Neural crest cell (in vitro differentiated cells): ENCODE data around the gene ZNF524. TPM values are rescaled to one million over a fixed set of nuclear protein-coding genes. Genes with fewer than 3 reads are reported as not detected.
A peak's percentile ranks its signal among the peaks of the same experiment; 100 is the strongest.

Source experiments
- DNase-seq: peaks from one replicate; pipeline ENCODE4 v3.0.0; 2021; ENCODE audit warnings: low read depth, mixed read lengths, low spot score
- H3K27ac Mint-ChIP-seq: one replicate; pipeline ENCODE4 v1.8.0; 2021; ENCODE audit warnings: mild to moderate bottlenecking, mixed read lengths; ENCODE audit not compliant: unreplicated experiment
- H3K27me3 Mint-ChIP-seq: 2 replicates; pipeline ENCODE4 v1.8.0; 2021; ENCODE audit warnings: low read depth, mild to moderate bottlenecking, mixed read lengths
- H3K36me3 Mint-ChIP-seq: 2 replicates; pipeline ENCODE4 v1.8.0; 2021; ENCODE audit warnings: low read depth, mild to moderate bottlenecking, mixed read lengths
- H3K4me1 Mint-ChIP-seq: 2 replicates; pipeline ENCODE4 v1.8.0; 2021; ENCODE audit warnings: mixed read lengths
- H3K4me3 Mint-ChIP-seq: one replicate; pipeline ENCODE4 v1.8.0; 2021; ENCODE audit warnings: mild to moderate bottlenecking, mixed read lengths
- H3K9me3 Mint-ChIP-seq: 2 replicates; pipeline ENCODE4 v1.8.0; 2021; ENCODE audit warnings: mixed read lengths
- CTCF ChIP-seq: fragments of 200-600 bp; sonication (generic); conservative IDR thresholded peaks from 2 replicates; pipeline ENCODE4 v1.5.0; 2021; ENCODE audit warnings: antibody characterized with exemption, mild to moderate bottlenecking
- long read RNA-seq: library from polyadenylated mRNA; unstranded; transcript quantifications from one replicate; pipeline ENCODE4 v2.0.0, GENCODE V29; 2020
- total RNA-seq: library from RNA; stranded (reverse); gene quantifications from 2 replicates; pipeline ENCODE4 v1.2.1, GENCODE V29; 2021

The ZNF524 gene, protein sequence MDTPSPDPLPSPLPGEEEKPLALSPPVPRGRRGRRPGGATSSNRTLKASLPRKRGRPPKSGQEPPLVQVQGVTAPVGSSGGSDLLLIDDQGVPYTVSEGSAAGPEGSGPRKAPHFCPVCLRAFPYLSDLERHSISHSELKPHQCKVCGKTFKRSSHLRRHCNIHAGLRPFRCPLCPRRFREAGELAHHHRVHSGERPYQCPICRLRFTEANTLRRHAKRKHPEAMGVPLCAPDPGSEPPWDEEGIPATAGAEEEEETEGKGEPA
- total RNA-seq = 6.1 and 6.7 TPM in 2 replicates
- long read RNA-seq = 0 reads

DNA sequence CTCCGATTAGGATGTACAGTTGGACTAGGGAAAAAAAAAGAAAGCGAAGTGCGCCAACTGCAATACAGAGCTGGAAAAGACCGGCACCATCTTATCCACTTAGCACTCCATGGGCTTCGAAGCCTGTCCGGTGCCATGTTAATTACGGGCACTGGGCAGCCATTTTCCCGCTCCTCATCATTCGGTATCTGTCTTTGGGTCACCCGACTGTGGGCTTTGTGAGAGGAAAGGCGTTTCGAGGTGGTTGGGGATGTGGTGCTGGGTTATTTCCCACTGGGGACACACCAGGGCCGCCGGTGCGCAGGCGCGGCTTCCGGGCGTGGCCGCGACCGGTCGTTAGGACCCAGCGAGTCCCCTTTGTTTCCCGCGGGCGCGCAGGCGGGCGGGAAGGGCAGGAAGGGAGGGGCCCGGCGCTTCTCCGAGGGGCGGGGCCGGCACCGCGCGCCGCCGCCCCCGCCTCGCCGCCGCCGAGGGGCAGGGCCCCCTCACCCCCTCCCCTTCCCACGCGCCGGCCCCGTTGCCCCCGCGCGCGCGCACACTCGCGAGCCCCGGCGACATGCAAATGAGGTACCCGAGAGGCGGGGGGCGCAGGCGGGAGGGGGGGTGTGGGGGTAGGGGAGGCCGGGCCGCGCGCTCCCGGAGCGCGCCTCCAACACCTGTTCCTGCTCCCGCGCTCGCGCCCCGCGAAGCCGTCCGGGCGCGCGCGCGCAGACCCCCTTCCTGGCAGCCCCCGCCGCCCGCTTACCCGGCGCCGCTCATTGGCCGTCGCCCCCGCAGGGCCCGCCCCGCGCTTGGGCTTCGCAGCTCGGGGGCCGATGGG is at the start of gene ZNF524:
Gene ZNF524 (plus strand): TSS at position 447 of the 820 bp plus-strand sequence. CDS start 1,825 bp downstream, outside the sequence.
- H3K4me3 Mint-ChIP-seq = peak within 1 kb of the TSS; percentile 98
- peak within 1 kb of the TSS; percentile 100 for H3K27ac Mint-ChIP-seq
- peaks cover 27% of the 10 kb centered on the region for H3K4me1 Mint-ChIP-seq
- no peaks in the 10 kb centered on the region for H3K27me3 Mint-ChIP-seq
- no peak for TF ChIP-seq CTCF
- H3K9me3 Mint-ChIP-seq = peaks cover 5% of the 10 kb centered on the region
- peak; percentile 74 for DNase-seq
- H3K36me3 Mint-ChIP-seq = peaks cover 23% of the 10 kb centered on the region

- Mint-ChIP-seq H3K4me1 (peaks cover 38% of the 10 kb centered on the region), H3K27ac (no peak overlapping the region)
- peak; percentile 31 for TF ChIP-seq CTCF
Observed at GRCh38 chr19:55550321-55550650, 49.8 kb upstream of the ZNF524 start.

DNA sequence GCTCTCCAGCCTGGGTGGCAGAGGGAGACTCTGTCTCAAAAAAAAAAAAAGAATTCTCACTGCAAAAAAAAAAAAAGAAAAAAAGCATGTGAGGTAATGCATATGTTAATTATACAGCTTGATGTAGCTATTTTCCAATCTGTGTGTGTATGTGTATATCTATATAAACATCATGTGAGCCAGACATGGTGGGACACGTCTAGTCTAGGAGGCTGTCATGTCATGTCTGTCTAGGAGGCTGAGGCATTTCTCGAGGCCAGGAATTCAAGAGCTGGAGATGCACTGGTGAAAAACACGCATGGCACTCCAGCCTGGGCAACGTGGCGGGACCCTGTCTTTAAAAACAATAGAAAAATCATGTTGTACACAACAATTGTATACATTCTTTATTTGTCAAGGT is 47.9 kb upstream of the ZNF524 start:
- H3K27ac Mint-ChIP-seq = no peak overlapping the region
- peaks cover 34% of the 10 kb centered on the region for H3K27me3 Mint-ChIP-seq
- H3K4me3 Mint-ChIP-seq = no peak overlapping the region
- H3K9me3 Mint-ChIP-seq = no peaks in the 10 kb centered on the region
- H3K36me3 Mint-ChIP-seq = no peaks in the 10 kb centered on the region
- H3K4me1 Mint-ChIP-seq = peaks cover 29% of the 10 kb centered on the region
- DNase-seq = no peak
- TF ChIP-seq CTCF = no peak

More at GRCh38 chr19:55550321-55550650, 49.8 kb upstream of the ZNF524 start:
- Mint-ChIP-seq H3K27me3 (peaks cover 34% of the 10 kb centered on the region), H3K4me3 (peak overlapping the region; percentile 68), H3K36me3 (no peaks in the 10 kb centered on the region), H3K9me3 (no peaks in the 10 kb centered on the region)
- no peak for DNase-seq

- no peaks in the 10 kb centered on the region for H3K9me3 Mint-ChIP-seq
- H3K4me3 Mint-ChIP-seq = no peak overlapping the region
- no peak for TF ChIP-seq CTCF
- no peaks in the 10 kb centered on the region for H3K36me3 Mint-ChIP-seq
- H3K27me3 Mint-ChIP-seq = peaks cover 34% of the 10 kb centered on the region
- DNase-seq = no peak
- H3K27ac Mint-ChIP-seq = no peak overlapping the region
- peaks cover 29% of the 10 kb centered on the region for H3K4me1 Mint-ChIP-seq
Observed at GRCh38 chr19:55552620-55553019, 47.5 kb upstream of the ZNF524 start.

GRCh38 chr19:55553217-55554182 is 46.6 kb upstream of the ZNF524 start:
- no peak overlapping the region for H3K27ac Mint-ChIP-seq
- DNase-seq = no peak
- H3K4me3 Mint-ChIP-seq = no peak overlapping the region

More at GRCh38 chr19:55553217-55554182, 46.6 kb upstream of the ZNF524 start:
- peaks cover 29% of the 10 kb centered on the region for H3K4me1 Mint-ChIP-seq
- no peaks in the 10 kb centered on the region for H3K9me3 Mint-ChIP-seq
- peaks cover 34% of the 10 kb centered on the region for H3K27me3 Mint-ChIP-seq
- no peaks in the 10 kb centered on the region for H3K36me3 Mint-ChIP-seq
- no peak for TF ChIP-seq CTCF
